HepG2 (cell line): ENCODE data around the gene NELFB. TPM values are rescaled to one million over a fixed set of nuclear protein-coding genes. Genes with fewer than 3 reads are reported as not detected.

ENCODE experiments used
- CAMTA2 ChIP-seq: sonication (generic); formaldehyde crosslinking; IDR thresholded peaks from 2 replicates; pipeline ENCODE4 v1.4.0; 2020; ENCODE audit warnings: mild to moderate bottlenecking, missing genetic modification reagents, borderline replicate concordance
- GTF3A ChIP-seq: sonication (generic); formaldehyde crosslinking; conservative IDR thresholded peaks from 2 replicates; pipeline ENCODE4 v1.4.0; 2020; ENCODE audit warnings: mild to moderate bottlenecking, missing genetic modification reagents
- KDM6A ChIP-seq: IDR thresholded peaks from 2 replicates; pipeline ENCODE4 v1.6.1; 2016; ENCODE audit warnings: low read depth
- KLF11 ChIP-seq: IDR thresholded peaks from 2 replicates; pipeline ENCODE4 v1.6.1; 2016; ENCODE audit warnings: missing compliant biosample characterization
- MED1 ChIP-seq: sonication (generic); formaldehyde crosslinking; IDR thresholded peaks from 2 replicates; pipeline ENCODE4 v1.4.0; 2020; ENCODE audit warnings: missing genetic modification reagents
- NFE2L1 ChIP-seq: sonication (generic); formaldehyde crosslinking; IDR thresholded peaks from 2 replicates; pipeline ENCODE4 v1.4.0; 2020; ENCODE audit warnings: missing genetic modification reagents, mild to moderate bottlenecking, borderline replicate concordance
- NR3C1 ChIP-seq: sonication (generic); formaldehyde crosslinking; IDR thresholded peaks from 2 replicates; pipeline ENCODE4 v1.4.0; 2020; ENCODE audit warnings: missing genetic modification reagents
- SAFB2 ChIP-seq: sonication (generic); formaldehyde crosslinking; IDR thresholded peaks from 2 replicates; pipeline ENCODE4 v1.5.1; 2020; ENCODE audit warnings: missing genetic modification reagents, low read depth, mild to moderate bottlenecking, borderline replicate concordance
- SIX4 ChIP-seq: sonication (generic); formaldehyde crosslinking; IDR thresholded peaks from 2 replicates; pipeline ENCODE4 v1.4.0; 2020; ENCODE audit warnings: missing genetic modification reagents
- ZNF605 ChIP-seq: sonication (generic); formaldehyde crosslinking; IDR thresholded peaks from 2 replicates; pipeline ENCODE4 v1.8.0; 2022; ENCODE audit warnings: mild to moderate bottlenecking, missing genetic modification reagents
- ZNF607 ChIP-seq: sonication (generic); formaldehyde crosslinking; IDR thresholded peaks from 2 replicates; pipeline ENCODE4 v1.5.1; 2020; ENCODE audit warnings: missing genetic modification reagents, mild to moderate bottlenecking, borderline replicate concordance
- ZNF615 ChIP-seq: sonication (generic); formaldehyde crosslinking; IDR thresholded peaks from 2 replicates; pipeline ENCODE4 v1.5.0; 2020; ENCODE audit warnings: mild to moderate bottlenecking, missing genetic modification reagents, borderline replicate concordance
- ZNF83 ChIP-seq: sonication (generic); formaldehyde crosslinking; IDR thresholded peaks from 2 replicates; pipeline ENCODE4 v1.4.0; 2020; ENCODE audit warnings: missing genetic modification reagents, mild to moderate bottlenecking, borderline replicate concordance
- polyA plus RNA-seq, 8 experiments: library from polyadenylated mRNA; depleted of rRNA in 3 of 8; stranded (reverse) in 7 of 8; unstranded in 1 of 8; fragments of >200 nt; fragmentation: Illumina TruSeq in 4 of 8; extraction: Trizol in 4 of 8; gene quantifications; 2 replicates each; pipeline versions ENCODE4 v1.2.1 to v1.2.3, GENCODE V29; 2011 to 2016; ENCODE audit warnings: low read depth in 4 of 8, missing spikeins in 1 of 8, mixed read lengths in 1 of 8; ENCODE audit not compliant: insufficient read depth in 1 of 8
- total RNA-seq, 5 experiments: library from RNA; depleted of rRNA; stranded (reverse); fragments of >200 nt; fragmentation: Illumina TruSeq; extraction: Trizol; gene quantifications; 2 replicates each; pipeline ENCODE4 v1.2.3, GENCODE V29; 2016; ENCODE audit warnings: low read depth in 1 of 5
- TF ChIP-seq, protein P1 (sequence below): sonication (generic); formaldehyde crosslinking; IDR thresholded peaks from 2 replicates; pipeline ENCODE4 v1.8.1; 2023; ENCODE audit warnings: mild to moderate bottlenecking, inconsistent platforms, moderate library complexity, missing genetic modification reagents, borderline replicate concordance
- TF ChIP-seq, protein P2 (sequence below): sonication (generic); formaldehyde crosslinking; IDR thresholded peaks from 2 replicates; pipeline ENCODE4 v1.9.0; 2022; ENCODE audit warnings: missing genetic modification reagents, mild to moderate bottlenecking, borderline replicate concordance
- TF ChIP-seq, protein P3 (sequence below): sonication (generic); formaldehyde crosslinking; IDR thresholded peaks from 2 replicates; pipeline ENCODE4 v1.4.0; 2020; ENCODE audit warnings: missing genetic modification reagents
- TF ChIP-seq, protein P4 (sequence below): sonication (generic); formaldehyde crosslinking; IDR thresholded peaks from 2 replicates; pipeline ENCODE4 v1.4.0; 2020; ENCODE audit warnings: missing genetic modification reagents, mild to moderate bottlenecking, borderline replicate concordance
- TF ChIP-seq, protein P5 (sequence below), 2 experiments: IDR thresholded peaks; 2 replicates each; pipeline ENCODE4 v1.6.1; 2011 to 2012; ENCODE audit warnings: low read length in 2 of 2, borderline replicate concordance in 1 of 2, low read depth in 1 of 2, mild to moderate bottlenecking in 1 of 2, moderate library complexity in 1 of 2
- TF ChIP-seq, protein P6 (sequence below): sonication (generic); formaldehyde crosslinking; IDR thresholded peaks from 2 replicates; pipeline ENCODE4 v1.4.0; 2020; ENCODE audit warnings: low read depth, mild to moderate bottlenecking, missing genetic modification reagents

Gene NELFB
- total and polyA plus RNA-seq, 2 of the 13 experiments (the other 11 are each of a cell fraction or from before 2014, with no cell fraction given), result 26.5 to 45.8 TPM

DNA sequence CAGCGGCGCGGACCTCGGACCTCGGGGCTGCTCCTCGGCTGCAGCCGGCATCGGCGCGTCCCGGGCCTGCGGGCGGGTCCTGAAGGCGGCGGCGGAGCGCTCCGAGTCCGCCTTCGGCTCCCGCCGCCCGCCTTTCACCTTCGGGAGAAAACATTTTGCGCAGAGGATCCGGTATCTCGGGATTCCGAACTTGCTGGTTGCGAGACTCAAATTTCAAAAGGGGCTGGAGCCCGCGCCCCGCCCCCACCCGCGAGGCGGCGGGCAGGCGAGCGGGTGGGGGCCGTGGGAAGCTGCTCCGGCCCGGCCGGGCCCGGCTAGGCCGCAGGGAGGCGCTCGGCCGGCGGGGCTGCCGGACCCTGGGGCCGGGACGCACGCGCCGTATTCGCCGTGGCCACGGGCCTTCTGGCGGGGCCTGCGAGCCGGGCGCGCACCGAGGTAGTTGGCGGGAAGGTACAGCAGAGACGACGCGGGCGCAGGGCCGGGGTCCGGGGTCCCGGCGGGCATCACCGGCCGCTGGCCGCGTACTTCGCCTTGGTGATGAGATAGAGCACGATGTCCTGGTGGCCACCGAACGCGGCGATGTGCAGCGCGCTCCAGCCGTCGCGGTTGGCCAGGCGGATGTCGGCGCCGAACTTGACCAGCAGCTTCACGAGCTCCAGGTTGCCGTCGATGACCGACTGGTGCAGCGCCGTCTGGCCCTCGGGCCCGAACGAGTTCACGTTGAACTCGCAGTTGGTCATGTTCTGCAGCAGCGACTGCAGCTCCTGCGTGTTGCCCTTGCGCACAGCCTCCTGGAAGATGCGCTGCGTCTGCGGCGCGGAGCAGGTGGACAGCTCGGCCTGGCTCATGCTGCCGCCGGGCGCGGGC lies 46.2 kb downstream of the NELFB start (continued):
- TF ChIP-seq, protein P1, sequence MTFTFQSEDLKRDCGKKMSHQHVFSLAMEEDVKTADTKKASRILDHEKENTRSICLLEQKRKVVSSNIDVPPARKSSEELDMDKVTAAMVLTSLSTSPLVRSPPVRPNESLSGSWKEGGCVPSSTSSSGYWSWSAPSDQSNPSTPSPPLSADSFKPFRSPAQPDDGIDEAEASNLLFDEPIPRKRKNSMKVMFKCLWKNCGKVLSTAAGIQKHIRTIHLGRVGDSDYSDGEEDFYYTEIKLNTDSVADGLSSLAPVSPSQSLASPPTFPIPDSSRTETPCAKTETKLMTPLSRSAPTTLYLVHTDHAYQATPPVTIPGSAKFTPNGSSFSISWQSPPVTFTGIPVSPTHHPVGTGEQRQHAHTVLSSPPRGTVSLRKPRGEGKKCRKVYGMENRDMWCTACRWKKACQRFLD (CRISPR knock-in tag), result no peak
- TF ChIP-seq KDM6A (CRISPR knock-in tag) (no peak), KLF11 (CRISPR knock-in tag) (no peak), ZNF607 (0 out of 2 replicates have a peak, but pooled peaks have one; percentile 37), GTF3A (CRISPR knock-in tag) (no peak), NFE2L1 (no peak), SIX4 (CRISPR knock-in tag) (no peak), SAFB2 (CRISPR knock-in tag) (no peak), MED1 (CRISPR knock-in tag) (no peak), ZNF605 (CRISPR knock-in tag) (no peak), ZNF83 (CRISPR knock-in tag) (no peak), NR3C1 (CRISPR knock-in tag) (no peak), CAMTA2 (no peak), ZNF615 (CRISPR knock-in tag) (no peak)
- TF ChIP-seq, protein P2, sequence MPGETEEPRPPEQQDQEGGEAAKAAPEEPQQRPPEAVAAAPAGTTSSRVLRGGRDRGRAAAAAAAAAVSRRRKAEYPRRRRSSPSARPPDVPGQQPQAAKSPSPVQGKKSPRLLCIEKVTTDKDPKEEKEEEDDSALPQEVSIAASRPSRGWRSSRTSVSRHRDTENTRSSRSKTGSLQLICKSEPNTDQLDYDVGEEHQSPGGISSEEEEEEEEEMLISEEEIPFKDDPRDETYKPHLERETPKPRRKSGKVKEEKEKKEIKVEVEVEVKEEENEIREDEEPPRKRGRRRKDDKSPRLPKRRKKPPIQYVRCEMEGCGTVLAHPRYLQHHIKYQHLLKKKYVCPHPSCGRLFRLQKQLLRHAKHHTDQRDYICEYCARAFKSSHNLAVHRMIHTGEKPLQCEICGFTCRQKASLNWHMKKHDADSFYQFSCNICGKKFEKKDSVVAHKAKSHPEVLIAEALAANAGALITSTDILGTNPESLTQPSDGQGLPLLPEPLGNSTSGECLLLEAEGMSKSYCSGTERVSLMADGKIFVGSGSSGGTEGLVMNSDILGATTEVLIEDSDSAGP (CRISPR knock-in tag), result no peak
- TF ChIP-seq, protein P3, sequence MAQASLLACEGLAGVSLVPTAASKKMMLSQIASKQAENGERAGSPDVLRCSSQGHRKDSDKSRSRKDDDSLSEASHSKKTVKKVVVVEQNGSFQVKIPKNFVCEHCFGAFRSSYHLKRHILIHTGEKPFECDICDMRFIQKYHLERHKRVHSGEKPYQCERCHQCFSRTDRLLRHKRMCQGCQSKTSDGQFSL (CRISPR knock-in tag), result 0 out of 2 replicates have a peak, but pooled peaks have one; percentile 25
- TF ChIP-seq, protein P4, sequence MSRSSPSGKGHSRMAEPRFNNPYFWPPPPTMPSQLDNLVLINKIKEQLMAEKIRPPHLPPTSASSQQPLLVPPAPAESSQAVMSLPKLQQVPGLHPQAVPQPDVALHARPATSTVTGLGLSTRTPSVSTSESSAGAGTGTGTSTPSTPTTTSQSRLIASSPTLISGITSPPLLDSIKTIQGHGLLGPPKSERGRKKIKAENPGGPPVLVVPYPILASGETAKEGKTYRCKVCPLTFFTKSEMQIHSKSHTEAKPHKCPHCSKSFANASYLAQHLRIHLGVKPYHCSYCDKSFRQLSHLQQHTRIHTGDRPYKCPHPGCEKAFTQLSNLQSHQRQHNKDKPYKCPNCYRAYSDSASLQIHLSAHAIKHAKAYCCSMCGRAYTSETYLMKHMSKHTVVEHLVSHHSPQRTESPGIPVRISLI (CRISPR knock-in tag), result no peak
- TF ChIP-seq, protein P5, sequence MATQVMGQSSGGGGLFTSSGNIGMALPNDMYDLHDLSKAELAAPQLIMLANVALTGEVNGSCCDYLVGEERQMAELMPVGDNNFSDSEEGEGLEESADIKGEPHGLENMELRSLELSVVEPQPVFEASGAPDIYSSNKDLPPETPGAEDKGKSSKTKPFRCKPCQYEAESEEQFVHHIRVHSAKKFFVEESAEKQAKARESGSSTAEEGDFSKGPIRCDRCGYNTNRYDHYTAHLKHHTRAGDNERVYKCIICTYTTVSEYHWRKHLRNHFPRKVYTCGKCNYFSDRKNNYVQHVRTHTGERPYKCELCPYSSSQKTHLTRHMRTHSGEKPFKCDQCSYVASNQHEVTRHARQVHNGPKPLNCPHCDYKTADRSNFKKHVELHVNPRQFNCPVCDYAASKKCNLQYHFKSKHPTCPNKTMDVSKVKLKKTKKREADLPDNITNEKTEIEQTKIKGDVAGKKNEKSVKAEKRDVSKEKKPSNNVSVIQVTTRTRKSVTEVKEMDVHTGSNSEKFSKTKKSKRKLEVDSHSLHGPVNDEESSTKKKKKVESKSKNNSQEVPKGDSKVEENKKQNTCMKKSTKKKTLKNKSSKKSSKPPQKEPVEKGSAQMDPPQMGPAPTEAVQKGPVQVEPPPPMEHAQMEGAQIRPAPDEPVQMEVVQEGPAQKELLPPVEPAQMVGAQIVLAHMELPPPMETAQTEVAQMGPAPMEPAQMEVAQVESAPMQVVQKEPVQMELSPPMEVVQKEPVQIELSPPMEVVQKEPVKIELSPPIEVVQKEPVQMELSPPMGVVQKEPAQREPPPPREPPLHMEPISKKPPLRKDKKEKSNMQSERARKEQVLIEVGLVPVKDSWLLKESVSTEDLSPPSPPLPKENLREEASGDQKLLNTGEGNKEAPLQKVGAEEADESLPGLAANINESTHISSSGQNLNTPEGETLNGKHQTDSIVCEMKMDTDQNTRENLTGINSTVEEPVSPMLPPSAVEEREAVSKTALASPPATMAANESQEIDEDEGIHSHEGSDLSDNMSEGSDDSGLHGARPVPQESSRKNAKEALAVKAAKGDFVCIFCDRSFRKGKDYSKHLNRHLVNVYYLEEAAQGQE (IDR thresholded peaks at IDR 0.05; ENCODE audit: borderline replicate concordance in 1 of 2, low read depth in 1 of 2, low read length in 2 of 2), result no peak
- TF ChIP-seq, protein P6, sequence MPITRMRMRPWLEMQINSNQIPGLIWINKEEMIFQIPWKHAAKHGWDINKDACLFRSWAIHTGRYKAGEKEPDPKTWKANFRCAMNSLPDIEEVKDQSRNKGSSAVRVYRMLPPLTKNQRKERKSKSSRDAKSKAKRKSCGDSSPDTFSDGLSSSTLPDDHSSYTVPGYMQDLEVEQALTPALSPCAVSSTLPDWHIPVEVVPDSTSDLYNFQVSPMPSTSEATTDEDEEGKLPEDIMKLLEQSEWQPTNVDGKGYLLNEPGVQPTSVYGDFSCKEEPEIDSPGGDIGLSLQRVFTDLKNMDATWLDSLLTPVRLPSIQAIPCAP (CRISPR knock-in tag), result no peak
